Measurements from ENCODE around the gene SMIM9. TPM values are rescaled to one million over a fixed set of nuclear protein-coding genes. Genes with fewer than 3 reads are reported as not detected.

SMIM9 gene
- total RNA-seq, 2 experiments from 2014 or later = not detected

- no peak for DNase-seq
- H3K27me3 Mint-ChIP-seq = no peaks in the 10 kb centered on the region
- no peaks in the 10 kb centered on the region for H3K36me3 Mint-ChIP-seq
- ChIA-PET POLR2A (no interaction called here), CTCF (no interaction called here)
- no peak overlapping the region for H3K27ac Mint-ChIP-seq
- intact Hi-C loops (cut with micrococcal nuclease) = no loop called here
- H3K4me1 Mint-ChIP-seq (ENCODE audit: low read depth) = peaks cover 19% of the 10 kb centered on the region
- no peak overlapping the region for H3K4me3 Mint-ChIP-seq
- no peaks in the 10 kb centered on the region for H3K9me3 Mint-ChIP-seq
Observed at GRCh38 chrX:154795016-154795415, 39.4 kb downstream of the SMIM9 start.

DNA sequence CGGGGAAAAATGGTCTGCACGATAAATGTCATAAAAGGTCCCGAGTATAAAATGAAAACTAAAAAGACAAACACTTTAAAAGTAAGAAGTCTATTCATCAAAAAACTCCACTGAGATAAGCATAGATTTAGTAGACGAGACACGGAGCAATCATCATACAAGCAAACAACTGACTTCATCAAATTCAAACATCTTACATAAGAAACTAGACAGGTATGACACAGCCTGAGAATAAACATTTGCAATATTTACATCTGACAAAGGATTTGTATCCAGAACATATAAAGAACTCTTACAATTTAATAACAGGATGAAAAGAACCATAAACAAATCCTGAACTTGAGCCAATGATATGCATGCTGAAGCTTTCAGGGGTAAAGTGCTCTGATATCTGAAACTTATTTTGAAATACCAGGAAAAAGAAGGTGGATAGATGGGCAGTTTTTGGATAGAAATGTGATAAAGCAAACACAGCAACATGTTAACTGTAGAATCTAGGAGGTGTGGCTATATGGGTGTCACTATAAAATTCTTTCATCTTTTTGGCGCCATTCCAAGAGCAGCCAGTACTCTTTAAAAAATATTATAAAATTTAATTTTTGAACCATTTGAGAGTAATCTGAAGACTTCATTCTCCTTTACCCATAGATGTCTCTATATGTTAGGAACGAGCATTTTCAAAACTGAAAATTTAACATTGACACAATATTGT, 41.2 kb downstream of the SMIM9 start:
- CTCF ChIA-PET = interaction anchor here (0.6 kb wide), 1 partner anchor 1181 kb away, joined by 3 read pairs; no protein-coding TSS in a partner anchor
- intact Hi-C loops (cut with micrococcal nuclease) = no loop called here
- no peak for DNase-seq
- Mint-ChIP-seq H3K9me3 (no peaks in the 10 kb centered on the region), H3K27ac (no peak overlapping the region), H3K4me1 (ENCODE audit: low read depth) (peaks cover 4% of the 10 kb centered on the region), H3K36me3 (no peaks in the 10 kb centered on the region), H3K27me3 (no peaks in the 10 kb centered on the region), H3K4me3 (no peak overlapping the region)
- POLR2A ChIA-PET = no interaction called here

DNA sequence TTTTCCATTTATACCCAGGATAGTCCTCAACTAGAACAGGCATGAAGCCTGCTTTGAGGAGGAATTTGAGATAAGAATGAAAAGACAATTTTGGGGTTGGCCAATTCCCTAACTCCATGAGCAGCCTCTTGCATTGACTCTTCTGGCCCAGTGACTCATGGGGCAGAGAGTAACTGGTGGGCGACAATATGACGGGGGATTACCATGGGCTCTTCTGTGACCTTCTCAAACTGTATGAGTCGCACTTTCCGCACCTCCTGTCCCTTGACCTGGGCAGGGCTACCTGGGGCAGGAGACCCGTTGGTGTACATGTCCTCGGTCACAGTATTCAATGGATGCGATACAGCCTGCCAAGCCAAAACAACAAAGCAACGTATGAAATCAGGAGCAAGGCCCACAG, 42.5 kb downstream of the SMIM9 start:
- no peak overlapping the region for H3K4me3 Mint-ChIP-seq
- DNase-seq = no peak
- no peaks in the 10 kb centered on the region for H3K27me3 Mint-ChIP-seq
- intact Hi-C loops (cut with micrococcal nuclease) = no loop called here
- H3K27ac Mint-ChIP-seq = no peak overlapping the region
- POLR2A ChIA-PET = no interaction called here
- no peaks in the 10 kb centered on the region for H3K36me3 Mint-ChIP-seq
- no peaks in the 10 kb centered on the region for H3K9me3 Mint-ChIP-seq
- CTCF ChIA-PET = no interaction called here
- H3K4me1 Mint-ChIP-seq (ENCODE audit: low read depth) = no peaks in the 10 kb centered on the region

- ChIA-PET CTCF (no interaction called here), POLR2A (no interaction called here)
- Mint-ChIP-seq H3K4me3 (no peak overlapping the region), H3K27ac (no peak overlapping the region), H3K27me3 (no peaks in the 10 kb centered on the region), H3K9me3 (no peaks in the 10 kb centered on the region), H3K4me1 (ENCODE audit: low read depth) (no peaks in the 10 kb centered on the region), H3K36me3 (no peaks in the 10 kb centered on the region)
- intact Hi-C loops (cut with micrococcal nuclease) = no loop called here
- DNase-seq = no peak
Observed at GRCh38 chrX:154791467-154791866, 43.0 kb downstream of the SMIM9 start.

GRCh38 chrX:154785716-154786115, 48.7 kb downstream of the SMIM9 start:
- peaks cover 13% of the 10 kb centered on the region for H3K4me1 Mint-ChIP-seq (ENCODE audit: low read depth)
- intact Hi-C loops (cut with micrococcal nuclease) = no loop called here
- H3K4me3 Mint-ChIP-seq = no peak overlapping the region
- H3K9me3 Mint-ChIP-seq = no peaks in the 10 kb centered on the region
- no peak overlapping the region for H3K27ac Mint-ChIP-seq
- H3K36me3 Mint-ChIP-seq = no peaks in the 10 kb centered on the region
- CTCF ChIA-PET = interaction anchor here (1.4 kb wide), 1 partner anchor 69 kb away, joined by 3 read pairs; no protein-coding TSS in a partner anchor
- POLR2A ChIA-PET = no interaction called here
- no peaks in the 10 kb centered on the region for H3K27me3 Mint-ChIP-seq
- DNase-seq = no peak

DNA sequence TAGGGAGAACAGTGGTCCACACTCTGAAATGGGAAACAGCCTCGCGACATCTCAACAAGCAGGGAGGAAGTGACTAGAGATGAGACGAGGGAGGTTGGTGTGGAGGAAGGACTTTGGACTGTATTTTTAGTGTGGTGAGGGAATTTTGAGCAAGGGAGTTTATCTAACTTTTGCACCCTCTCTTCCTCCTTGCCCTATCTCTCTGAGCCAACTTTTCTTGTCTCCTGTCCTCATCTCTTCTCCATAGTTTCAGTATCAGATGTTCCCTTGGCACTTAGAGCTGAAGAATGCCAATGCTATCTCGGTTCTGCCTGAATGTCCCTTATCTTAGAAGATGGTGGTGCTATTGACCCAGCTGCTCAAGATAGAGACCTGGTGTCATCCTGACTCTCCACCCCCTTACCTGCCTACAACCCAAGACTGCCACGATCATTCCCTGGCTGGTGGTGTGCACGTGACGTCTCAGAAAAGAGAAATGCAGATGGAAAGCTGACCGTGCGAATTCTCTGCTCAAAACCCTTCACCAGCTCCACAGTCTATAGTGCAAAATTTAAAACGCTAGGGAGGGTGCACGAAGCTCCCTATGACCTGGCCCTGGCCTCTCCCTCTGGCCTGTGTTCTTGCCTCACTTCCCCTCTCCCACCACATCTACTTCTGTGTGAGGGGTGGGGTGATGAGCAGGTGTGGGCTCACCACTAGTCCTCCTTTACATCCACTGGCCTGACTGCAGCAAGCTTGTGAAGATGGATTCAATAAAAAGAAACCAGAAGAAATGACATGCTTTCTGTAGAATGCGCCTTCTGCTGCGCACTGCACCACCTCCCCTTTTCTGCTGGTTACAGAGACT, 50.1 kb downstream of the SMIM9 start:
- Mint-ChIP-seq H3K4me3 (no peak overlapping the region), H3K27me3 (no peaks in the 10 kb centered on the region), H3K27ac (no peak overlapping the region), H3K36me3 (no peaks in the 10 kb centered on the region), H3K4me1 (ENCODE audit: low read depth) (peaks cover 13% of the 10 kb centered on the region), H3K9me3 (no peaks in the 10 kb centered on the region)
- ChIA-PET POLR2A (no interaction called here), CTCF (no interaction called here)
- DNase-seq = no peak
- intact Hi-C loops (cut with micrococcal nuclease) = no loop called here

GRCh38 chrX:154780968-154781367, 53.5 kb downstream of the SMIM9 start:
- intact Hi-C loops (cut with micrococcal nuclease) = no loop called here
- ChIA-PET POLR2A (no interaction called here), CTCF (no interaction called here)
- H3K27me3 Mint-ChIP-seq = no peaks in the 10 kb centered on the region
- H3K4me1 Mint-ChIP-seq (ENCODE audit: low read depth) = peaks cover 16% of the 10 kb centered on the region
- H3K27ac Mint-ChIP-seq = no peak overlapping the region
- peaks cover 15% of the 10 kb centered on the region for H3K36me3 Mint-ChIP-seq
- H3K9me3 Mint-ChIP-seq = no peaks in the 10 kb centered on the region
- H3K4me3 Mint-ChIP-seq = no peak overlapping the region
- no peak for DNase-seq

DNA sequence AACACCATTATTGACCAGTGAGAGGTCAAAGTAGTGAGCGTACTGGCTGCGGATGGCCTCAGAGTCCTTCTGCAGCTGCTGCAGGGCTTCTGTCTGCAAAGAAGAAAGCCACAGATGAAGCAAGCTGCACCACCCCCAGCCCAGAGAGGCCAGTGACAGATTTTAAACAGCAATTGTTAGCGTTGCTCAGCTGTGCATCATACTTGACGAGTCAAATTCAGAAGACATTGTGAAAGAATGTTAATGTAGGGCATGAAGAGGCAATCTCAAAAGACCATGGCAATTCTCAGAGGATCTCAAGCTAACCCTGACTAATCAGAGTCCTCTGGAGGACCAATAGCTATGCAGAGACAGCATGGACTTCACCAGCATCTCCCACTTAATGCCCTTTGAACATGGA, 55.2 kb downstream of the SMIM9 start:
- Mint-ChIP-seq H3K4me1 (ENCODE audit: low read depth) (peaks cover 32% of the 10 kb centered on the region), H3K27me3 (no peaks in the 10 kb centered on the region), H3K27ac (no peak overlapping the region), H3K9me3 (no peaks in the 10 kb centered on the region), H3K36me3 (peaks cover 27% of the 10 kb centered on the region), H3K4me3 (no peak overlapping the region)
- intact Hi-C loops (cut with micrococcal nuclease) = no loop called here
- CTCF ChIA-PET = no interaction called here
- POLR2A ChIA-PET = interaction anchor here (0.9 kb wide), 1 partner anchor 18 kb away, joined by 3 read pairs; no protein-coding TSS in a partner anchor
- no peak for DNase-seq

GRCh38 chrX:154776753-154777152, 57.7 kb downstream of the SMIM9 start:
- ChIA-PET CTCF (interaction anchor here (1.6 to 2.1 kb wide), 2 partner anchors 14 to 65 kb away, joined by 5 to 6 read pairs; partner anchors contain the start of gene DKC1), POLR2A (interaction anchor here (0.7 to 2.1 kb wide), 4 partner anchors 9 to 28 kb away, joined by 3 to 11 read pairs (median 4); partner anchors contain the start of gene MPP1)
- Mint-ChIP-seq H3K27me3 (no peaks in the 10 kb centered on the region), H3K27ac (peak overlapping the region; percentile 49), H3K9me3 (no peaks in the 10 kb centered on the region), H3K36me3 (peaks cover 37% of the 10 kb centered on the region), H3K4me1 (ENCODE audit: low read depth) (peaks cover 31% of the 10 kb centered on the region), H3K4me3 (no peak overlapping the region)
- intact Hi-C loops (cut with micrococcal nuclease) = loop anchor here (2.0 kb wide), 1 partner anchor 64 kb away; no protein-coding TSS in a partner anchor
- no peak for DNase-seq

- intact Hi-C loops (cut with micrococcal nuclease) = loop anchor here (2.0 kb wide), 1 partner anchor 65 kb away; no protein-coding TSS in a partner anchor
- Mint-ChIP-seq H3K4me1 (ENCODE audit: low read depth) (peaks cover 37% of the 10 kb centered on the region), H3K27me3 (no peaks in the 10 kb centered on the region), H3K9me3 (no peaks in the 10 kb centered on the region), H3K27ac (peak overlapping the region; percentile 78), H3K4me3 (no peak overlapping the region), H3K36me3 (peaks cover 42% of the 10 kb centered on the region)
- DNase-seq = peak; percentile 62
- POLR2A ChIA-PET = interaction anchor here (1.1 to 2.1 kb wide), 4 partner anchors 9 to 29 kb away, joined by 3 to 11 read pairs (median 4); partner anchors contain the start of gene MPP1
- CTCF ChIA-PET = interaction anchor here (1.3 to 2.1 kb wide), 4 partner anchors 11 to 66 kb away, joined by 3 to 6 read pairs (median 4); partner anchors contain the start of gene DKC1
Observed at GRCh38 chrX:154775419-154776349, 58.8 kb downstream of the SMIM9 start.

- CTCF ChIA-PET = no interaction called here
- POLR2A ChIA-PET = no interaction called here
- H3K36me3 Mint-ChIP-seq = peaks cover 48% of the 10 kb centered on the region
- peak overlapping the region; percentile 15 for H3K27ac Mint-ChIP-seq
- no peak overlapping the region for H3K4me3 Mint-ChIP-seq
- no peak for DNase-seq
- peaks cover 39% of the 10 kb centered on the region for H3K4me1 Mint-ChIP-seq (ENCODE audit: low read depth)
- intact Hi-C loops (cut with micrococcal nuclease) = no loop called here
- H3K9me3 Mint-ChIP-seq = no peaks in the 10 kb centered on the region
- H3K27me3 Mint-ChIP-seq = no peaks in the 10 kb centered on the region
Observed at GRCh38 chrX:154774622-154775021, 59.8 kb downstream of the SMIM9 start.
